Measurements from ENCODE around the gene TEX51.
A peak's percentile ranks its signal among the peaks of the same experiment; 100 is the strongest.

The TEX51 gene

GRCh38 chr2:126910637-126911036 lies 11.9 kb downstream of the TEX51 start:
- Histone ChIP-seq H3K4me3 (no peak overlapping the region), H3K27ac (no peak overlapping the region)
- no peak for TF ChIP-seq CTCF (IDR thresholded peaks at IDR 0.05)
- DNase-seq (ENCODE audit: low spot score) = no peak

DNA sequence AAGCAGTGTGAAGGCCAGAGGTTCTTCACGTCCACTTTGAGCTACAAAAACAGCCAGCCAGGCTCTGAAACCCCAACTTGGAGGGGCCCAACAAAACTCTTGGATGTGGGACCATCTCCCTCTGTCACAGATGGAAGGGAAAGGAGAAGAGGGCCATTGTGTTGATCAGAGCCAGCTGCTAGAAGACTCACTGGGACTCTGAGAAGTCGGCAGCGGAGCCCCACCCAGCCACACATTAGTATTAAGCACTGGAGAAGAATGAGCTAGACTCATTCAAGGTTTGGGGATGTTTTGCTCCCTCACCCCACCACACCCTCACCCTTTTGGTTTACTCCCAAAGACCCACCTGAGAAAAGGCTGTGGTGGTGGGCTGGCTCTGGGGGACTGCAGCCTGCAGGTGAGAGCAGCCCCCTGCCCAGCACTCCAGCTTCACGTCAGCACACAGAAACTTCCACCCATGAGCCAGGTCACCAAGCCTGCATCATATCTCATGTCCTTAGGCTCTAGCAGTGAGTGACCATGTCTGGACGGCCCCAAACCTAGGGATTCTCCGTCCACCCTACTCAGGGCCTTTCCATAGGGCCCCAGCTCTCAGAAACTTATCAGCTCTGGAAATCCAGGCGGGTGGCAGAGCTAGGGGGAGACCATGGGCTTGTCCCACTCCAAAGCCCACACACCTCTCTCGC lies 12.6 kb downstream of the TEX51 start:
- Histone ChIP-seq H3K27ac (no peak overlapping the region), H3K4me3 (no peak overlapping the region)
- TF ChIP-seq CTCF (IDR thresholded peaks at IDR 0.05) = no peak
- no peak for DNase-seq (ENCODE audit: low spot score)

- no peak for DNase-seq (ENCODE audit: low spot score)
- no peak overlapping the region for H3K27ac ChIP-seq
- TF ChIP-seq CTCF (IDR thresholded peaks at IDR 0.05) = no peak
- no peak overlapping the region for H3K4me3 ChIP-seq
These were observed 13.5 kb downstream of the TEX51 start for GRCh38 chr2:126912201-126912600.

- DNase-seq (ENCODE audit: low spot score) = peak; percentile 50
- H3K4me3 ChIP-seq = no peak overlapping the region
- no peak overlapping the region for H3K27ac ChIP-seq
- TF ChIP-seq CTCF (IDR thresholded peaks at IDR 0.05) = no peak
These were observed 14.6 kb downstream of the TEX51 start for GRCh38 chr2:126913329-126913728.

DNA sequence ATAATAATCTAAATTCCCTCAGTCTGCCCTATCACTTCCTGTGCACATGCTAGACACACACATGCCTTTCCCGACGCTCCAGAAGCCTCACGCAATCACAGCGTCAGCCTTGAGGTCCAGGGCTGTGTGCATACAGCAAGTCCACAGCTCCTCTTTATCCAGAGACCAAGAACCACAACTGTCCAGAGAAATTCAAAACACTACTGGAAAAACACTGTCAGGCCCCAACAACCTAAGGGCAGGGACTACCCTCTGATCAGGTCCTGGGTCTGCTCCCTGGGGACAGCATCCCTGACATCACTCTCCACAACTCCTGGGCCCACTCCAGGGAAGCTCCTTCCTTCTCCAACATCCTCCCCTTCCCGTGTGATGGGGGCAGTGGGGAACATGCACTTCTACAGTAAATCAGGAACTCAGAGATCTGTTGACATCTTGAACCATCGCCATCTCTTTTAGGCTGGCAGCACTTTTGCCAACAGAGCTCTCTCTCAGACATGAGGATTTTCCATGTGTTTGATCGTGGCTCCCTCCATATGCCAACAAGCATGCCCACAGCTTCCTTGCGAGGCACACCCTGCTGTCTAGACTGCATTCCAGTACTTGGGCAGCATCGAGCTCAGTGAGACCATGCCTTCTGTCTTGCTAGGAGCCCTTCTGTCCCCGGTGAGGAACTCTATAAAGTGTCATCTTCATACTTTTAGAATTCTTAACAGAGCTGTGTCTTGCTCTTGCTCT lies 15.4 kb downstream of the TEX51 start:
- DNase-seq (ENCODE audit: low spot score) = peak; percentile 9
- no peak for TF ChIP-seq CTCF (IDR thresholded peaks at IDR 0.05)

DNA sequence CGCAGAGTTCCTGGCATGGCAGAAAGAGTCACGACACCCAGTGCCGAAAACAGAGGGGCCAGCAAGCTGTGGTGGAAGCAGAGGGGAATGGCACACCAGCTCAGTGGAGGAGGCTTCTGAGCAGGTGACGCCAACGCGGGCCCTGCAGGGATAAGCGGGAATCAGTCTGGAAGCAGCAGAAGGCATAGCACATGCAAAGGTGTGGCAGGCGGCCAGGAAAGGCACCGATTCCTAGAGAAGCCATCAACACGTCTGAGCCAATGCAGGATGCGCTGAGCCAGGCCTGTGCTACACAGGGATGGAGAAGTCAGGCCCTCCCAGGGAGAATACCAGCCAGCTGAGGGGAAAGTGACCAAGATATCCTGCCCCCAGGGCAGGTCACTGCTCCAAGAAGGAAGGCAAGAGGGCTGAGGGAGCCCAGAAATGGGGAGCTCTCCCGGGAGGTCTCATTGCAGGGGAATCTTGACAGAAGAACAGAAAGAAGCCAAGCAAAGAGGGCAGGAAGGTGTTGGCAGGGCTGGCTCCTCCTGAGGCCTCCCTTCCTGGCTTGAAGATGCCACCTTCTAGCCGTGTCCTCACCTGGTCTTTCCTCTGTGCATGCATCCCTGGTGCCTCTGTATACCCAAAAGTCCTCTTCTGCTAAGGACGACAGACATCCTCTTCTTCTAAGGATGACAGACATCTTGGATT lies 16.3 kb downstream of the TEX51 start:
- TF ChIP-seq CTCF (IDR thresholded peaks at IDR 0.05) = no peak
- H3K4me3 ChIP-seq = no peak overlapping the region
- H3K27ac ChIP-seq = no peak overlapping the region
- DNase-seq (ENCODE audit: low spot score) = no peak

More for the DNA sequence above, 15.4 kb downstream of the TEX51 start:
- H3K27ac ChIP-seq = no peak overlapping the region
- H3K4me3 ChIP-seq = no peak overlapping the region

Measured in coronary artery (tissue), 2 donors.